HepG2 (cell line): ENCODE measurements around the gene TTLL11. TPM values are rescaled to one million over a fixed set of nuclear protein-coding genes. Genes with fewer than 3 reads are reported as not detected.

Source experiments
- ATF1 ChIP-seq: IDR thresholded peaks from 2 replicates; pipeline ENCODE4 v1.6.1; 2016; ENCODE audit warnings: mild to moderate bottlenecking, control low read depth
- CHCHD3 ChIP-seq: sonication (generic); formaldehyde crosslinking; IDR thresholded peaks from 2 replicates; pipeline ENCODE4 v1.8.0; 2022; ENCODE audit warnings: mild to moderate bottlenecking, missing genetic modification reagents, moderate library complexity
- DPF2 ChIP-seq: sonication (generic); formaldehyde crosslinking; IDR thresholded peaks from 2 replicates; pipeline ENCODE4 v1.4.0; 2020; ENCODE audit warnings: mild to moderate bottlenecking, low read depth, missing genetic modification reagents, borderline replicate concordance
- EP300 ChIP-seq, 3 experiments: sonication (generic) in 1 of 3; formaldehyde crosslinking in 1 of 3; IDR thresholded peaks; 2 replicates each; pipeline versions ENCODE4 v1.5.1 to v1.6.1; 2011 to 2020; ENCODE audit warnings: low read depth in 2 of 3, low read length in 2 of 3, borderline replicate concordance in 1 of 3, improper control_type of control experiment in 1 of 3, mild to moderate bottlenecking in 1 of 3, missing genetic modification reagents in 1 of 3, moderate library complexity in 1 of 3
- MATR3 ChIP-seq: sonication (generic); formaldehyde crosslinking; IDR thresholded peaks from 2 replicates; pipeline ENCODE4 v1.4.0; 2020; ENCODE audit warnings: missing genetic modification reagents
- MEF2D ChIP-seq: sonication (generic); formaldehyde crosslinking; IDR thresholded peaks from 2 replicates; pipeline ENCODE4 v1.5.1; 2020; ENCODE audit warnings: mild to moderate bottlenecking, missing genetic modification reagents
- PPARG ChIP-seq: conservative IDR thresholded peaks from 2 replicates; pipeline ENCODE4 v1.6.1; 2016; ENCODE audit warnings: missing biosample characterization, missing genetic modification reagents
- PRDM10 ChIP-seq: sonication (generic); formaldehyde crosslinking; IDR thresholded peaks from 2 replicates; pipeline ENCODE4 v1.4.0; 2020; ENCODE audit warnings: low read depth, missing genetic modification reagents
- RFX1 ChIP-seq: fragments of 450-650 bp; IDR thresholded peaks from 2 replicates; pipeline ENCODE4 v1.6.1; 2017
- SALL1 ChIP-seq: sonication (generic); formaldehyde crosslinking; IDR thresholded peaks from 2 replicates; pipeline ENCODE4 v1.8.0; 2022; ENCODE audit warnings: mild to moderate bottlenecking, missing genetic modification reagents
- SRY ChIP-seq: sonication (generic); formaldehyde crosslinking; IDR thresholded peaks from 2 replicates; pipeline ENCODE4 v1.8.0; 2022; ENCODE audit warnings: mild to moderate bottlenecking, missing genetic modification reagents
- XBP1 ChIP-seq: sonication (generic); formaldehyde crosslinking; IDR thresholded peaks from 2 replicates; pipeline ENCODE4 v1.5.0; 2020; ENCODE audit warnings: missing genetic modification reagents
- ZBTB7B ChIP-seq: sonication (generic); formaldehyde crosslinking; IDR thresholded peaks from 2 replicates; pipeline ENCODE4 v1.4.0; 2020; ENCODE audit warnings: missing genetic modification reagents
- ZNF121 ChIP-seq: sonication (generic); formaldehyde crosslinking; IDR thresholded peaks from 2 replicates; pipeline ENCODE4 v1.5.0; 2020; ENCODE audit warnings: mild to moderate bottlenecking, missing genetic modification reagents
- ZNF33B ChIP-seq: sonication (generic); formaldehyde crosslinking; IDR thresholded peaks from 2 replicates; pipeline ENCODE4 v1.5.1; 2020; ENCODE audit warnings: mild to moderate bottlenecking, missing genetic modification reagents
- ZNF367 ChIP-seq: sonication (generic); formaldehyde crosslinking; IDR thresholded peaks from 2 replicates; pipeline ENCODE4 v1.4.0; 2020; ENCODE audit warnings: missing genetic modification reagents, borderline replicate concordance
- ZNF382 ChIP-seq: sonication (generic); formaldehyde crosslinking; IDR thresholded peaks from 2 replicates; pipeline ENCODE4 v1.5.0; 2020; ENCODE audit warnings: missing genetic modification reagents, mild to moderate bottlenecking, borderline replicate concordance
- ZXDC ChIP-seq: sonication (generic); formaldehyde crosslinking; IDR thresholded peaks from 2 replicates; pipeline ENCODE4 v1.5.0; 2020; ENCODE audit warnings: mild to moderate bottlenecking, missing genetic modification reagents
- polyA plus RNA-seq, 8 experiments: library from polyadenylated mRNA; depleted of rRNA in 3 of 8; stranded (reverse) in 7 of 8; unstranded in 1 of 8; fragments of >200 nt; fragmentation: Illumina TruSeq in 4 of 8; extraction: Trizol in 4 of 8; gene quantifications; 2 replicates each; pipeline versions ENCODE4 v1.2.1 to v1.2.3, GENCODE V29; 2011 to 2016; ENCODE audit warnings: low read depth in 4 of 8, missing spikeins in 1 of 8, mixed read lengths in 1 of 8; ENCODE audit not compliant: insufficient read depth in 1 of 8
- total RNA-seq, 5 experiments: library from RNA; depleted of rRNA; stranded (reverse); fragments of >200 nt; fragmentation: Illumina TruSeq; extraction: Trizol; gene quantifications; 2 replicates each; pipeline ENCODE4 v1.2.3, GENCODE V29; 2016; ENCODE audit warnings: low read depth in 1 of 5
- TF ChIP-seq, protein P1 (sequence below): sonication (generic); formaldehyde crosslinking; IDR thresholded peaks from 2 replicates; pipeline ENCODE4 v1.5.1; 2020; ENCODE audit warnings: missing genetic modification reagents, mild to moderate bottlenecking, borderline replicate concordance
- TF ChIP-seq, protein P2 (sequence below): sonication (generic); formaldehyde crosslinking; IDR thresholded peaks from 2 replicates; pipeline ENCODE4 v1.5.1; 2020; ENCODE audit warnings: mild to moderate bottlenecking, missing genetic modification reagents, moderate library complexity

The TTLL11 gene
- total and polyA plus RNA-seq, 2 of the 13 experiments (the other 11 are each of a cell fraction or from before 2014, with no cell fraction given) = 4.5 to 5.2 TPM

DNA sequence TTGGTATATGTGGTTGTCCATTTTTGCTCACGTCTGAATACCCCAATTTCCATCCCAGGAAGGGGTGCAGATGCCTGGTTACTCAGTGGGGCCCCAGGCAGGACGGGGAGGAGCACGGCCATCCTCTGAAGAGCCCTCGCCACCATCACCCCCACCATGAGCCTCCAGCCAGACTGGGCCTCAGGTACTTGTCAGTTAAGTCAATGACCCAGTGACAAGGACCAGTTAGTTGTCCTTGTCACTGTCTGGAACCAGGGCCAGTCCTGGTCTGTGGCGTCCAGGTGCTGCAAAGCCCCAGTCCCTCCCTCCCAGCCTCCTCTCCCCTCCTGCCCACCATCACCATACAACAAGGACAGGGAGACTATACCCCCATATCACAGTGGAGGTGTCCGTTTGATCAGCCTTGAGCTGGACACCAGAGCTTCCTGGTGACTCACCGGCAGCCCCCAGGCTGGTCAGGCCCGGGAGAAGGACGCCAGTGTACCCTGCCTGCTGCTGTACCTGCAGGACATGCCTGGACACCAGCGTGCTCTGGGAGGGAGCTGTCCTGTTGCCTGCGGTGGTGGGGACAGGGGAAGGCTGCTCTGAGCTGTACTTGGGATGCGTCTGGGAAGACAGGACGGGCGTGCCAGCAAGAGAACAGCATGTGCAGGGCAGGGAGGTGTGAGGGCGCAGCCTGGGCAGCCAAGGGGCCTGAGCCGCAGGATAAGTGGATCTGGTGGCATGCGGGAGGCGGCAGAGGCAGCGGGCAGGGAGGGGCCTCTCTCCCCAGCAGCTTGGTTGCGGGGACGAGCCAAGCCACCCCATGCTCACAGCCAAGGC is 32.6 kb upstream of the TTLL11 start (continued):
- TF ChIP-seq MEF2D (CRISPR knock-in tag) = no peak
- TF ChIP-seq, protein P1, sequence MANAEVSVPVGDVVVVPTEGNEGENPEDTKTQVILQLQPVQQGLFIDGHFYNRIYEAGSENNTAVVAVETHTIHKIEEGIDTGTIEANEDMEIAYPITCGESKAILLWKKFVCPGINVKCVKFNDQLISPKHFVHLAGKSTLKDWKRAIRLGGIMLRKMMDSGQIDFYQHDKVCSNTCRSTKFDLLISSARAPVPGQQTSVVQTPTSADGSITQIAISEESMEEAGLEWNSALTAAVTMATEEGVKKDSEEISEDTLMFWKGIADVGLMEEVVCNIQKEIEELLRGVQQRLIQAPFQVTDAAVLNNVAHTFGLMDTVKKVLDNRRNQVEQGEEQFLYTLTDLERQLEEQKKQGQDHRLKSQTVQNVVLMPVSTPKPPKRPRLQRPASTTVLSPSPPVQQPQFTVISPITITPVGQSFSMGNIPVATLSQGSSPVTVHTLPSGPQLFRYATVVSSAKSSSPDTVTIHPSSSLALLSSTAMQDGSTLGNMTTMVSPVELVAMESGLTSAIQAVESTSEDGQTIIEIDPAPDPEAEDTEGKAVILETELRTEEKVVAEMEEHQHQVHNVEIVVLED = no peak
- TF ChIP-seq ZNF382 (CRISPR knock-in tag) = no peak
- TF ChIP-seq ZBTB7B (CRISPR knock-in tag) = no peak
- no peak for TF ChIP-seq PRDM10 (CRISPR knock-in tag)
- 0 out of 2 replicates have a peak, but pooled peaks have one; percentile 9 for TF ChIP-seq DPF2 (CRISPR knock-in tag)
- TF ChIP-seq ZNF33B (CRISPR knock-in tag) = no peak
- TF ChIP-seq RFX1 = no peak
- no peak for TF ChIP-seq CHCHD3 (CRISPR knock-in tag)
- no peak for TF ChIP-seq PPARG (CRISPR knock-in tag)
- TF ChIP-seq EP300 (IDR thresholded peaks at IDR 0.05; ENCODE audit: low read depth in 2 of 2, low read length in 2 of 2) = no peak
- TF ChIP-seq EP300 (CRISPR knock-in tag; IDR thresholded peaks at IDR 0.05; ENCODE audit: borderline replicate concordance) = no peak
- TF ChIP-seq, protein P2, sequence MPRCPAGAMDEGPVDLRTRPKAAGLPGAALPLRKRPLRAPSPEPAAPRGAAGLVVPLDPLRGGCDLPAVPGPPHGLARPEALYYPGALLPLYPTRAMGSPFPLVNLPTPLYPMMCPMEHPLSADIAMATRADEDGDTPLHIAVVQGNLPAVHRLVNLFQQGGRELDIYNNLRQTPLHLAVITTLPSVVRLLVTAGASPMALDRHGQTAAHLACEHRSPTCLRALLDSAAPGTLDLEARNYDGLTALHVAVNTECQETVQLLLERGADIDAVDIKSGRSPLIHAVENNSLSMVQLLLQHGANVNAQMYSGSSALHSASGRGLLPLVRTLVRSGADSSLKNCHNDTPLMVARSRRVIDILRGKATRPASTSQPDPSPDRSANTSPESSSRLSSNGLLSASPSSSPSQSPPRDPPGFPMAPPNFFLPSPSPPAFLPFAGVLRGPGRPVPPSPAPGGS (CRISPR knock-in tag) = no peak
- no peak for TF ChIP-seq ATF1
- no peak for TF ChIP-seq ZXDC (CRISPR knock-in tag)
- no peak for TF ChIP-seq SRY (CRISPR knock-in tag)
- peak; percentile 42; the same call in 1 of the 2 replicates for TF ChIP-seq ZNF121 (CRISPR knock-in tag)
- TF ChIP-seq MATR3 (CRISPR knock-in tag) = no peak
- TF ChIP-seq XBP1 (CRISPR knock-in tag) = no peak
- no peak for TF ChIP-seq ZNF367
- peak; percentile 50; the same call in 1 of the 2 replicates for TF ChIP-seq SALL1 (CRISPR knock-in tag)
